Measurements from ENCODE around the gene CHIT1. TPM values are rescaled to one million over a fixed set of nuclear protein-coding genes. Genes with fewer than 3 reads are reported as not detected.

The CHIT1 gene
- total and polyA plus RNA-seq, 2 of the 8 experiments (the other 6 are each of a cell fraction or from before 2014, with no cell fraction given): not detected

- no peak overlapping the region for H3K4ac ChIP-seq (replicated peaks; ENCODE audit: insufficient read length, low read depth, low read length)
- H3K4me2 ChIP-seq (ENCODE audit: insufficient read depth in 1 of 2, low read depth in 2 of 2, low read length in 2 of 2): no peak overlapping the region
- no peak overlapping the region for H3K18ac ChIP-seq (ENCODE audit: extremely low read depth, low read length)
- H2BK15ac ChIP-seq (ENCODE audit: low read length): no peak overlapping the region
- H4K5ac ChIP-seq (ENCODE audit: insufficient read length, low read depth, low read length): no peak overlapping the region
- no peaks in the 10 kb centered on the region for H3K36me3 ChIP-seq (ENCODE audit: control insufficient read depth in 2 of 4, insufficient read depth in 4 of 4, low read length in 3 of 4)
- no peaks in the 10 kb centered on the region for H3K23me2 ChIP-seq (ENCODE audit: low read depth, low read length)
- no peak overlapping the region for H4K8ac ChIP-seq (ENCODE audit: extremely low read depth, insufficient read depth, low read length)
- H3K27me3 ChIP-seq (replicated peaks in 1 of 4; ENCODE audit: control insufficient read depth in 3 of 4, extremely low read depth in 1 of 4, insufficient read depth in 3 of 4, low read length in 3 of 4): no peaks in the 10 kb centered on the region
- no peak overlapping the region for H3K23ac ChIP-seq (ENCODE audit: insufficient read length)
- no peak overlapping the region for H3K56ac ChIP-seq (replicated peaks; ENCODE audit: insufficient read length, low read depth, low read length)
- H2AK5ac ChIP-seq (ENCODE audit: low read depth, low read length): no peak overlapping the region
- H2BK20ac ChIP-seq (ENCODE audit: low read length): no peak overlapping the region
- ChIA-PET CTCF (ENCODE audit: partially characterized antibody) (interaction anchor here (1.4 to 18.1 kb wide), 7 partner anchors 32 to 168 kb away, joined by 3 to 479 read pairs (median 96); partner anchors contain the start of genes ADORA1 and MYOG), POLR2A (ENCODE audit: partially characterized antibody) (no interaction called here)
- no peak overlapping the region for H3K4me3 ChIP-seq (ENCODE audit: extremely low read depth in 1 of 4, insufficient read depth in 2 of 4, low read depth in 3 of 4, low read length in 4 of 4)
- no peak overlapping the region for H2BK120ac ChIP-seq (replicated peaks; ENCODE audit: low read depth, low read length)
- no peaks in the 10 kb centered on the region for H4K20me1 ChIP-seq (replicated peaks in 1 of 2; ENCODE audit: control insufficient read depth in 1 of 2, insufficient read depth in 2 of 2, low read length in 2 of 2)
- no peak overlapping the region for H3K14ac ChIP-seq (ENCODE audit: insufficient read length)
- DNase-seq (ENCODE audit: low read depth in 1 of 2, low spot score in 2 of 2) (no peak), FAIRE-seq (no peak)
- H4K91ac ChIP-seq (replicated peaks; ENCODE audit: insufficient read length, low read length): no peak overlapping the region
- peaks cover 0 to 7% (median 3%) of the 10 kb centered on the region in 4 experiments; a peak in 6 of 7 replicates for H3K4me1 ChIP-seq (replicated peaks in 1 of 4; ENCODE audit: control insufficient read depth in 3 of 4, insufficient read depth in 4 of 4, low read length in 3 of 4)
- no peaks in the 10 kb centered on the region for H3K9me3 ChIP-seq (ENCODE audit: insufficient read depth in 2 of 2, low read depth in 1 of 2, low read length in 1 of 2)
- H2AFZ ChIP-seq (ENCODE audit: low read length): no peak overlapping the region
- H2BK12ac ChIP-seq (ENCODE audit: low read depth, low read length): no peak overlapping the region
- no peak overlapping the region for H3K27ac ChIP-seq (ENCODE audit: low read depth, low read length)
- H3K79me2 ChIP-seq (ENCODE audit: control insufficient read depth in 1 of 2, insufficient read depth in 2 of 2, low read length in 2 of 2): no peaks in the 10 kb centered on the region
- H3K9ac ChIP-seq (replicated peaks in 1 of 4; ENCODE audit: extremely low read depth in 1 of 4, low read depth in 3 of 4, low read length in 3 of 4): no peak overlapping the region
- no peak overlapping the region for H2BK5ac ChIP-seq (ENCODE audit: low read depth, low read length)
- H3K79me1 ChIP-seq (ENCODE audit: low read depth, low read length): no peaks in the 10 kb centered on the region
- TF ChIP-seq POU5F1 (IDR thresholded peaks at IDR 0.05; ENCODE audit: low read depth, low read length) (no peak), SP1 (IDR thresholded peaks at IDR 0.05; ENCODE audit: low read depth, low read length) (no peak), RBBP5 (IDR thresholded peaks at IDR 0.05; ENCODE audit: borderline replicate concordance, low read depth, low read length) (no peak), SUZ12 (IDR thresholded peaks at IDR 0.05; ENCODE audit: low read length) (no peak), SAP30 (IDR thresholded peaks at IDR 0.05; ENCODE audit: insufficient read depth, insufficient replicate concordance, low read length) (no peak)
These were observed 18.5 kb downstream of the CHIT1 start for GRCh38 chr1:203210988-203211387.

All from H1 (cell line).